Inferior parietal cortex (tissue), 1 donor: Measurements from ENCODE around the gene GNG11.
"Not testable (repeated sequence)": the region's sequence is repeated elsewhere in the genome, so short reads cannot be mapped to it uniquely, and the experiment has no call there.

Source experiments
- DNase-seq: peaks from one replicate; pipeline ENCODE4 v3.0.0-alpha.2; 2016; ENCODE audit errors: extremely low spot score

GNG11 gene

DNA sequence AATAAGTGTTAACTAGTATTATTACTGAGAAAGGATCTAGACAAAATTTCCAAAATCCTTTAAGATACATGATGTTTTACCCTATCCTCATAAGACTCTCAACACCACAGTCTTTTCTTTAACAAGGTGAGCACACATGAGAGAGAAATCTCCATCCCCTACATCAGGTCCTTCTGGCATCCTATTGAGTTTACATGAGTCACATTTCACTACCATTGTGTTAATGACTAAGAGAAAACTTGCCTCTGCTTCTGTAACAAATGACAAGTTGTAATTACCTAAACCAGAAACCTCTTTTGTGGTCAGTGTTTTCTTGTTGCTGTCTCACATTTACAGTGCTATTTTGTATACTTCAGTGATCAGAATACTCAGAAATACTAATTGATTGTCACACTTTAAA is 9.9 kb upstream of the GNG11 start:
- not testable (repeated sequence) for DNase-seq

DNA sequence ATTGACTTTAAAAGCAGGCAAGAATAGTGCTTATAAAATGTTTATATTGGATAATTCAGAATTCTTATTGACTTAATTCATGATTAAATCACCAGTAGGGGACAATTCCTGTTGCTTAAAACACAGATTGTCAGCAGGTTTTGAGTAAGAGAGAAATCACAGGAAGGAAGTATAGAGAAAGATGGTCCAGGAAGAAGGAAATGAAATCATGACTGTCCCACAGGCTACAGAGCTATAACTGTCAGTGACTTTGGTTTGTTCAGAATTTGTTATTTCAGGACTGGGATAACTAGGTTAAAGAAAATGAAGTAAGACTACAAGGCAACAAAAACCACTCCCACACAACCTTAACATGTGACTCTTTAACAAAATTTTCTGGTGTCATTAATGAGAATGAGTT is 8.3 kb upstream of the GNG11 start:
- DNase-seq: no peak

- DNase-seq: no peak
Observed at GRCh38 chr7:93914581-93915066, 6.9 kb upstream of the GNG11 start.

GRCh38 chr7:93915206-93915842 is 6.2 kb upstream of the GNG11 start:
- DNase-seq: not testable (repeated sequence)

DNA sequence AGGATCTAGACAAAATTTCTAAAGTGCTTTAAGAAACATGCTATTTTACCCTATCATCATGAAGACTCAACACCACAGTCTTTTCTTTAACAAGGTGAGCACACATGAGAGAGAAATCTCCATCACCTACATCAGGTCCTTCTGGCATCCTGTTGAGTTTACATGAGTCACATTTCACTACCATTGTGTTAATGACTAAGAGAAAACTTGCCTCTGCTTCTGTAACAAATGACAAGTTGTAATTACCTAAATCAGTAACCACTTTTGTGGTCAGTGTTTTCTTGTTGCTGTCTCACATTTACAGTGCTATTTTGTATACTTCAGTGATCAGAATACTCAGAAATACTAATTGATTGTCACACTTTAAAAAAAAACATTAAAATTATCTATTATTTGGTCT is 5.6 kb upstream of the GNG11 start:
- DNase-seq: not testable (repeated sequence)

DNA sequence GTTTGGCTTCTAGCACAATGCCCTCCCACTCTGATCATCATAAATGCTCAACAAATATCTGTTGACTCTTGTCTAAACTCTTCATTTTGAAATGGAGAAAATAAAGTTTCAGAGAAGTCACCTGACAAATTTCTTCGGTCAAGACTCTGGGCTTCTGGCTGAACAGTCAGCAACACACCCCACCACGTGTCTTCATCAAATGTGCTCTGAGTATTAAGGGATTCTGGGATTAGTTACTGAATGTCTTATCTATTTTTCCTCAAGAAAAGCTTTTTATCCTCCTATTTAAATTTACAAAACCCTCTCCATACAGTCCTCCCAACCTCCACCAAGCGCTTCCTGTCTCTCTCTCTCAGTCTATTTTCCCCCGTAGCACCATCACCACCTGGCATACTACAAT is 5.2 kb upstream of the GNG11 start:
- DNase-seq: not testable (repeated sequence)

GRCh38 chr7:93920496-93921182 is 896 bp upstream of the GNG11 start:
- no peak for DNase-seq

GRCh38 chr7:93921186-93921585 is 349 bp upstream of the GNG11 start:
- no peak for DNase-seq

DNA sequence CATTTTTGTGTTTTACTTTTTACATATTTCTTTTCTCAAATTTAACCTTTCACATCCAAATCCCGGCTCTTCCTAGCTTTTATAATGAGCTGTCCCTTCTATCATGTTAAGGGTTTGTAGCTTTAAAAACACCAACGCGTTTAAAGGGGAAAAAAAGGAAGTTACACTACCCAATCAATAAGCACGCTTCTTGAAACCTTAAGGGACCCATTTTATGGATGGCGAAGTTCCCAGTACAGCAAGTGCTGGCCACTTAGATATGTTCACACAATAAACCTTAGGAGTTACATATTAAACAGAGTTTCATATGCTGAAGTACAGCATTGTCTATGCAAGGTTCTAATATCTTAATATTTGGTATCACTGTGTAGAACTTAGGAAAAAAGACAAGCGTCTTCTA is 1.8 kb downstream of the GNG11 start:
- no peak for DNase-seq

- no peak for DNase-seq
Observed at GRCh38 chr7:93923942-93924341, 2.4 kb downstream of the GNG11 start.

- DNase-seq: no peak
Observed at GRCh38 chr7:93926800-93927199, 5.3 kb downstream of the GNG11 start.

DNA sequence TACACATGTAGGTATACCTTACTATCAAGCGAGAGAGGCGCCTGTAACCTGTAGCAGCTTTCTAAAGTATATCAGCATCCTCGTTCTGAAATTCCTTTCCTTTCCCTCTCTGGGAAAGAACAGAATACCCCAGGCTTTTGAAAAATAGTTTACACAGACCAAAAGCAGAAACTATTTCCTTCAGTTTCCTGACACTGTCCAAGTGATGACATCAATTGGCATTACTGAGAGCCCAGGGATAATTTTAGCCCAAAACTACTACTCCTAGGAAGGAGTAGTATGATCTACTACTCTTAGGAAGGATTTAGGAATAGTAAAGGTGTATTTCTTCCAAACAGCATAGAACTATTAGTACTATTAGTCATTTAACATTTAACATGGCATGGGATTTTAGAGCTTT is 6.0 kb downstream of the GNG11 start:
- no peak for DNase-seq

GRCh38 chr7:93931655-93932054 is 10.1 kb downstream of the GNG11 start:
- no peak for DNase-seq

GRCh38 chr7:93933156-93933555 is 11.6 kb downstream of the GNG11 start:
- DNase-seq: no peak

- no peak for DNase-seq
Observed at GRCh38 chr7:93935102-93935501, 13.6 kb downstream of the GNG11 start.

- no peak for DNase-seq
Observed at GRCh38 chr7:93937818-93938217, 16.3 kb downstream of the GNG11 start.

GRCh38 chr7:93938293-93938692 is 16.8 kb downstream of the GNG11 start:
- no peak for DNase-seq

DNA sequence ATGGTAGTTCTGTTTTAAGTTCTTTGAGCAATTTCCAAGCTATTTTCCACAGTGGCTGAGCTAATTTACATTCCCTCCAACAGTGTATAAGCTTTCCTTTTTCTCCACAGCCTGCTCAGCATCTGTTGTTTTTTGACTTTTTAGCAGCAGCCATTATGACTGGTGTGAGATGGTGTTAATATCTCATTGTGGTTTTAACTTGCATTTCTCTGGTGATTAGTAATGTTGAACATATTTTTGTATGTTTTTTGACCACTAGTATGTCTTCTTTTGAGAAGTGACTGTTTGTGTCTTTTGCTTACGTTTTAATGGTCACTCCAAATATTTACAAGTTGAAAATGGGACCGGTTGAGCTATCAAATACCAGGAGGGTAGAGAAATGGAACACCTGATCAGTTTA is 20.4 kb downstream of the GNG11 start:
- DNase-seq: no peak

DNA sequence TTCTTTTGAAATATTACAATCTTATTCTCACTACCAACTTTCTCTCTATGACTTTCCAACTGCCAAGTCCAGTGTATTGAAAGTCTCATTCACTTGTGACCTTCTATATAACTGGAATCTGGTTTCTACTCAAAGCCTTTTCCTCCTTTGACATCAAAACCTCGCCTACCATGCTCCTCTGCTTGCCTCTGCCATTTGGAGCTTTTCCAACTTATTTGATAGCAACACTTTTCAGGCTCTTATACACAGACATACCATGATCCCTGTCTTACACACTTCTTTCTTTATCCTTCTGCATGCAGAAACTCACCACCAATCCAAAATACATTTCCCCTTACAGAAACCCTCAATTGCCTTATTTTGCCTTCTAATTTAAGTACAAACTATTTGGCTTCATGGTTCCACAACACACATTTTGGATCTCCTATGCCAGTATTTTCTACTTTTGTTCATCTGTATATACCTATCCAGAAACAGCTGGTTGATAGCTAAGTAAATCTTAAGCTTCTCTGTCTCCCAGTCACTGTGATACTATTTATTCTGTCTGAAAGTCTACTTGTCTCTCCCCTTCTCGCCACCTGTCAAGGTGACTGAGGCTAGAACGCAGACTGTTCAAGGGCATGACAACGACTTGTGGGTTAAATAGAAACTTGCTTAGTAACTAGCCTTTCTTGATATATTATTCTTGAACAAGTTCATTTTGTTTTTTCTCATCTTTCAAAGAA is 22.4 kb downstream of the GNG11 start:
- no peak for DNase-seq

DNA sequence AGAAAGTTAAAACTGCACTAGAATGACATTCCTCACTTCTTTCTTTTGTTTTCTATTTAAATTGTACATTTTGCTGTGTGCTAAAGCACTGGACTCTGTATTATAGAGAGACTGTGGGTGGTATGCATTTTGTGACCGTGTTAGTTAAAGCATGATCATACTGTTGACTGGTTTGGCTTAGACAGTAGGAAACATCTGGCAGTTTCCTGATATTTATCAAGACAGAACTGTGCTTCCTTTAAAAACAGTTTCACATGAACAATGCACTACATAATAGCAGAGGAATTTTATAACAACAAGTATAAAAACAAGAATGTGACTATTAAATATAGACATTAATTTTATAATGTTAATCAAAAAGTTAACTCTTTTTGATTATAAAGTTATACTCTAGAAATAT is 23.1 kb downstream of the GNG11 start:
- no peak for DNase-seq

DNA sequence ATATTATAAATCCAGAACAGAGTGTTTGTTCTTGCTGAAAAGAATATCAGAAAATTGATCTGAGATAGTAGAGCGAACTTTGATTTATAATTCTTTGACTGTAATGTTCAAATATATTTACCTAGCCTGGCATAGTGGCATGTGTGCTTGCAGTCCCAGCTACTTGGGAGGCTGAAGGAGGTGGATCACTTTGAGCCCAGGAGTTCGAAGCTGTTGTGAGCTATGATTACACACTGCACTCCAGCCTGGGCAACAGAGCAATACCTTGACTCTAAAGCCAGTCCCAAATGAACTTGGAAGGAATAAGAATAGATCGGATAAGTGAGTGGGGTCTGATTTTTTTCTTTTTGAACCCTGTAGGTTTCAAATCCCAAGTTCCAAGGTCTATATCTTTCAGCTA is 23.5 kb downstream of the GNG11 start:
- no peak for DNase-seq

GRCh38 chr7:93945756-93946535 is 24.4 kb downstream of the GNG11 start:
- no peak for DNase-seq
